Measurements from ENCODE around the gene ADCY7.

ADCY7 gene

GRCh38 chr16:50351116-50351515, 84.8 kb downstream of the ADCY7 start:
- no peak for DNase-seq

DNA sequence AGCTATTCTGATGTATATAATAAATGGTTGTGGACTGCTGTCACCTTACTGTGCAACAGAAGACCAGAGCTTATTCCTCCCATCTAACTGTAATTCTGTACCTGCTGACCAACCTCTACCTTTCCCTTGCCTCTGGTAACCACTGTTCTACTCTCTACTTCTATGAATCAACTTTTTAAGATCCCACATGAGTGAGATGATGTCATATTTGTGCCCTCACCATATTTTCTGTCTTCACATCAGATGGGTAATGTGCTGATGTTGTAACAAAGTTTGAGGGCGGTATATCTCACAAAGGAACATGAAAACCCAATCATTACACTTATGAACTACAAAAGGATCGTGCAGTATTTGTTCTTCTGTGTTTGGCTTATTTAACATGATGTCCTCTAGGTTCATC, 85.6 kb downstream of the ADCY7 start:
- DNase-seq: peak in 1 of 2 donors; percentile 16

DNA sequence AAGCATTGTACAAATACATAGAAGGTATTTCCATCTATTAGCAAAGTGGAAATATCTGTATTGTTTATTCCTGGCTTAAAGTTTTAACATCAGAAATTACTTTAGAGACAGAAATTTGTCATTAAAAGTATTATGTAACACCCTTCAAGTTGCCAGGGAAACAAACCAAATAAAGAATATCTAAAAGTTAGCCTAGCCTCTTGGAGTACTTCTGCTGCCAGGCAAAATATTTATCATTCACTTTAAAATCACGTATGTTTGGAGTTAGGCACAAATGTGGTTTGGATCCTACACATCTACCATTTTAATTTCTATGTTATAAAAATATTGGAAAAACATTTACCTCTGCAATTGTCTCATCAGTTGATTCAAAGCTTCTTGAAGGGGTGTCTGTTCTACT, 87.7 kb downstream of the ADCY7 start:
- DNase-seq: no peak

GRCh38 chr16:50354629-50355456, 88.5 kb downstream of the ADCY7 start:
- peak in 1 of 2 donors; percentile 46 for DNase-seq

- no peak for DNase-seq
Measured at GRCh38 chr16:50359626-50360025, 93.3 kb downstream of the ADCY7 start.

DNA sequence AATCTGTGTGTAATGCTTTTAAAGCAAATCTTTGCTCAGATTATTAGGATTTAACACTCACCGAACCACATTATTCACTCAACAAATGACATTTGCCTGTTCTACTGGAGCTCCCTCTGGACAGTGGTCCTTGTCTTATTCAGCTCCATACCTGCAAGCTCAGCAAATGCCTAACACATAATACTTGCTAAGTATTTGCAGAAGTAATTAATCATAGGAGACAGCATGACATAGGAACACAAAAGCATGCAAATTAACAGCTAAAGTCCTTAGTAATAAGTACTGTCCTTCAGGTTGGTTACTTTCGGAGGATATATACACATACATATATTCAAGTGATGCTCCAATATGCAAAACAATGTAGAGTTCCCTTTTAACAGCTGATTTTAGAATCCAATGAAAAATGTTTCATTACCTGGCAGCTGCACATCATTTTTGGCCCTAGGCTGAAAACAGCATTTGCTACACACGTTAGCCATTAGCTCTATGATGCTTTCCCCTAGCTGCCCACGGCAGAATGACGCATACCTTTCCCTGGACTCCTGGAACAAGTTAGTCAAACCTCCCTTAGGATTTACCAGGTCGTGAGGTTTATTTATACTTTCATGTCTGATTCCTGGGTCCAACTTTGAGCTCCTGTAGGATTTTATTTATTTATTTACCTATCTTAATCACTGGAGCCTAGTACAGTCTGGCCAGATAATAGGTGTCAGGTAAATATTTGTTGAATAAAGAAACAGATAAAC, 93.9 kb downstream of the ADCY7 start:
- no peak for DNase-seq

DNA sequence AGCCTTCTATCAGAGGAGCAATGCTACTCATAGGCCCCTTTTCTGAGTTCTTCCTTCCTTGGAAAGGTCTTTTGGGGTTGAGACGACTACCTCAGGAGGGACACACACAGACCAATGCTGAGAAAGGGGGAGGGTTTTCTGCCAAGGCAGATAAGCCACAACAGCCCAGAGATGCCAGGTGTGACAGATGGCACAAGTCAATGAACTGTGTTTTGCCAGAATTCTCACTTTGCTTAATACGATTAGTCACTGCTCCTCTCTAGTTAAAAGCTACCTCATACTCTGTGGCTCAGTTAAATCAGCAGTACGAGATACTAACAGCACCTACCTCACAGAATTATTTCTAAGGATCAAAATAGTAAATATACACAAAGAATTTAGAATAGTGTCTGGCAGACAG, 94.4 kb downstream of the ADCY7 start:
- DNase-seq: no peak

DNA sequence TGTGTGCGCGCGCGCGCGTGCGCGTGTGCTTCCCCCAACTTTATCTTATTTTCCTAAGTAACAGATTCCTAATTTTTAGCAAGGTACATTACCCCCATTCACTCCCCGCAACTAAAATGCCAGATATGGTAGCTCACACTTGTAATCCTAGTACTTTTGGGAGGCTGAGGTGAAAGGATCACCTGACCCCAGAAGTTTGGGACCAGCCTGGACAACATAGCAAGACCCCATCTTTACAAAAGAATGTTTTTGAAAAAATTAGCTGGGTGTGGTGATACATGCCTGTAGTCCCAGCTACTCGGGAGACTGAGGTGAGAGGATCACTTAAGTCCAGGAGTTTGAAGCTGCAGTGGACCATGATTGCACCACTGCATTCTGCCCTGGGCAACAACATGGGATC, 97.3 kb downstream of the ADCY7 start:
- DNase-seq: no peak

DNA sequence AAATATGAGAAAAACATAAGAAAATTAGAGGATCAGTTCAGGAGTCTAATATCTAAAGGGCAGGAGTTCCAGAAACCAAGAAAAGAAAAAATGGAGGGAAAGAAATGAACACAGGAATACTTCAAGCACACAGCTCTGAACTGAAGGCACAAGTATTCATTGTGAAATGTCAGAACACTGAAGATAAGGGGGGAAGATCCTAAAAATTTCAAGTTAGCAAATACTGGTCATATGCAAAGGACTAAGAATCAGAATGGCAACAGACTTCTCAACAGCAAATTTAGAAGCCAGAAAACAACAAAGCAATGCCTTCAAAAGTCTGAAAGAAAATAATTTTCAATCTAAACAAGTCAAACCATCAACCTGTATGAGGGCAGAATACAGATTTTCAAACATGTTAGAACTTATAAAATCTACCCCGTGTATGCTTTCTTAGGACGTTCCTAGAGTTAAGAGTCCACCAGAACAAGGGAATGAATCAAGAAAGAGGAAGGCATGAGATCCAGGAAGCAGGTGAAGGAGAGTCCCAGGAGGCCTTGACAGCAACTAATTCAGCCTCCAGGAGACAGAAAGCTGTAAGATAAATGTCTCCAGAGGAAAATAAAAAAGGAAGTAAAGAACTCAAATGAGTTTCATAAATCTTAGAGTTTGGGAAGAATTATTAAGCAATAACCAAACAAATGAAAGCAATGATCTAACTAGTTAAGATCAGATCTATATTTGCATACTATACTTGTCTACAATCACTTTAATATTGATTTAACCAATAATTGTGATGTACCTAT, 99.6 kb downstream of the ADCY7 start:
- DNase-seq: peak; percentile 50 to 75
